Keratinocyte (primary cell): ENCODE measurements around the gene ATCAY. TPM values are rescaled to one million over a fixed set of nuclear protein-coding genes. Genes with fewer than 3 reads are reported as not detected.
A peak's percentile ranks its signal among the peaks of the same experiment; 100 is the strongest.

Experiments used
- DNase-seq: peaks from one replicate; pipeline ENCODE4 v3.0.0-alpha.2; 2011; ENCODE audit warnings: low read depth, missing footprints, low spot score
- FAIRE-seq: peaks from 2 replicates; lab custom pipeline; 2011; peaks lifted over from hg19 to GRCh38; lab: Jason Lieb, UNC
- H2AFZ ChIP-seq: 2 replicates; pipeline ENCODE4 v1.6.0; 2012; ENCODE audit warnings: low read length, control low read depth, inconsistent platforms; ENCODE audit not compliant: control insufficient read depth
- H3K27ac ChIP-seq: 2 replicates; pipeline ENCODE4 v1.5.1; 2011; ENCODE audit warnings: low read length; ENCODE audit not compliant: control insufficient read depth, insufficient read depth
- H3K27me3 ChIP-seq: 3 replicates; pipeline ENCODE4 v1.6.0; 2011; ENCODE audit warnings: low read length; ENCODE audit not compliant: control insufficient read depth, insufficient read depth; ENCODE audit errors: extremely low read depth
- H3K36me3 ChIP-seq, 2 experiments: 2 replicates in 1 of 2; 3 replicates in 1 of 2; pipeline ENCODE4 v1.5.1; 2011; ENCODE audit warnings: low read length in 2 of 2, mild to moderate bottlenecking in 1 of 2; ENCODE audit not compliant: control insufficient read depth in 2 of 2, insufficient read depth in 2 of 2; ENCODE audit errors: extremely low read depth in 1 of 2
- H3K4me1 ChIP-seq: 3 replicates; pipeline ENCODE4 v1.5.1; 2011; ENCODE audit warnings: low read length; ENCODE audit not compliant: control insufficient read depth, insufficient read depth; ENCODE audit errors: extremely low read depth
- H3K4me2 ChIP-seq: 3 replicates; pipeline ENCODE4 v1.6.0; 2011; ENCODE audit warnings: low read depth, low read length; ENCODE audit not compliant: control insufficient read depth, insufficient read depth; ENCODE audit errors: extremely low read depth
- H3K4me3 ChIP-seq, 3 experiments: fragments of 200-600 bp in 1 of 3; sonication (generic) in 1 of 3; 2 replicates in 2 of 3; 3 replicates in 1 of 3; pipeline ENCODE4 v1.5.1; 2011 to 2016; ENCODE audit warnings: low read length in 3 of 3, mild to moderate bottlenecking in 3 of 3, control low read depth in 2 of 3, inconsistent platforms in 1 of 3, low read depth in 1 of 3, mixed read lengths in 1 of 3, mixed run types in 1 of 3, moderate library complexity in 1 of 3; ENCODE audit not compliant: control insufficient read depth in 2 of 3, insufficient read depth in 2 of 3; ENCODE audit errors: extremely low read depth in 1 of 3
- H3K79me2 ChIP-seq: 2 replicates; pipeline ENCODE4 v1.6.0; 2012; ENCODE audit warnings: low read length; ENCODE audit not compliant: control insufficient read depth, insufficient read depth
- H3K9ac ChIP-seq: 3 replicates; pipeline ENCODE4 v1.6.0; 2011; ENCODE audit warnings: low read length; ENCODE audit not compliant: control insufficient read depth, insufficient read depth; ENCODE audit errors: extremely low read depth
- H3K9me1 ChIP-seq: 3 replicates; pipeline ENCODE4 v1.6.0; 2011; ENCODE audit warnings: low read length; ENCODE audit not compliant: control insufficient read depth, insufficient read depth; ENCODE audit errors: extremely low read depth
- H3K9me3 ChIP-seq: 2 replicates; pipeline ENCODE4 v1.5.1; 2012; ENCODE audit warnings: low read depth, low read length; ENCODE audit not compliant: control insufficient read depth
- H4K20me1 ChIP-seq: 3 replicates; pipeline ENCODE4 v1.6.0; 2011; ENCODE audit warnings: low read length; ENCODE audit not compliant: control insufficient read depth, insufficient read depth; ENCODE audit errors: extremely low read depth
- EZH2 ChIP-seq: IDR thresholded peaks from one replicate; pipeline ENCODE4 v1.6.1; 2012; ENCODE audit warnings: inconsistent platforms, mild to moderate bottlenecking, low read length, moderate library complexity
- dilution Hi-C: fragments of 300-500 bp; cut with MboI; formaldehyde crosslinking; loops from one replicate; pipeline ENCODE4 v1.7.0; 2020; ENCODE audit warnings: low sequenced_read_pairs; ENCODE audit not compliant: extremely low pct_ligation_motif_present
- polyA plus RNA-seq, 5 experiments: library from polyadenylated mRNA; depleted of rRNA in 3 of 5; stranded (reverse) in 3 of 5; stranded (forward) in 1 of 5; unstranded in 1 of 5; fragments of >200 nt; gene quantifications; 1 replicate in 1 of 5; 2 replicates in 3 of 5; 3 replicates in 1 of 5; pipeline versions ENCODE4 v1.2.1 to v1.2.3, GENCODE V29; 2011 to 2012; ENCODE audit warnings: missing spikeins in 2 of 5, low read depth in 1 of 5, low replicate concordance in 1 of 5
- TF ChIP-seq, protein P1 (sequence below), 3 experiments: IDR thresholded peaks in 1 of 3; conservative IDR thresholded peaks in 1 of 3; optimal IDR thresholded peaks in 1 of 3; 2 replicates in 2 of 3; 3 replicates in 1 of 3; pipeline versions ENCODE3 to v1.5.1; 2011; ENCODE audit warnings: low read length in 3 of 3, mild to moderate bottlenecking in 3 of 3, moderate library complexity in 2 of 3, control low read depth in 1 of 3, inconsistent platforms in 1 of 3; ENCODE audit not compliant: insufficient read depth in 2 of 3; ENCODE audit errors: extremely low read depth in 1 of 3

Gene ATCAY
- polyA plus RNA-seq, 1 donor (not counting 4 experiments of a cell fraction or from before 2014, with no cell fraction given): not detected

DNA sequence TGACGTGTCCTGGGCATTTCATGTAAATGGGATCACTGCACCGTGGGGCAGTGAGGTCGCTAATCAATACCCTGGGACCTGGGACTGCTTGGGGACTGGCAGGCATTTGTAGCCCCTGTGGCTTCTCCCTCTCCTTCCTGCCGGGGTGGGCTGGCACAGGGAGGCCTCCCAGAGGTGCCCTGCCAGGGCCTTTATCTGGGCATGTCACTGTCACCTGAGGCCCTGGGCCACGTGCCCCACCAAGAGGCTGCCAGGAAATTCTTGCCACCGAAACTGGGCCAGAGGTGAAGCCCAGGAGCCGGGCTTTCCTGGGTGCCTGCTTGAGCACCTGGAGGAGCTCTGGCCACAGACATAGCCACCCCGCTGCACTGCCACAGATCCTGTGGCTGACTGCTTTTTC lies 50.6 kb downstream of the ATCAY start:
- Histone ChIP-seq H3K27ac (no peak overlapping the region), H3K79me2 (no peaks in the 10 kb centered on the region), H3K9ac (no peak overlapping the region), H3K9me1 (no peaks in the 10 kb centered on the region), H3K36me3 (no peaks in the 10 kb centered on the region), H2AFZ (no peak overlapping the region), H3K4me3 (no peak overlapping the region), H3K9me3 (no peaks in the 10 kb centered on the region), H4K20me1 (no peaks in the 10 kb centered on the region), H3K4me1 (no peaks in the 10 kb centered on the region), H3K27me3 (peaks cover 27% of the 10 kb centered on the region), H3K4me2 (no peak overlapping the region)
- no peak for TF ChIP-seq EZH2
- TF ChIP-seq, protein P1, sequence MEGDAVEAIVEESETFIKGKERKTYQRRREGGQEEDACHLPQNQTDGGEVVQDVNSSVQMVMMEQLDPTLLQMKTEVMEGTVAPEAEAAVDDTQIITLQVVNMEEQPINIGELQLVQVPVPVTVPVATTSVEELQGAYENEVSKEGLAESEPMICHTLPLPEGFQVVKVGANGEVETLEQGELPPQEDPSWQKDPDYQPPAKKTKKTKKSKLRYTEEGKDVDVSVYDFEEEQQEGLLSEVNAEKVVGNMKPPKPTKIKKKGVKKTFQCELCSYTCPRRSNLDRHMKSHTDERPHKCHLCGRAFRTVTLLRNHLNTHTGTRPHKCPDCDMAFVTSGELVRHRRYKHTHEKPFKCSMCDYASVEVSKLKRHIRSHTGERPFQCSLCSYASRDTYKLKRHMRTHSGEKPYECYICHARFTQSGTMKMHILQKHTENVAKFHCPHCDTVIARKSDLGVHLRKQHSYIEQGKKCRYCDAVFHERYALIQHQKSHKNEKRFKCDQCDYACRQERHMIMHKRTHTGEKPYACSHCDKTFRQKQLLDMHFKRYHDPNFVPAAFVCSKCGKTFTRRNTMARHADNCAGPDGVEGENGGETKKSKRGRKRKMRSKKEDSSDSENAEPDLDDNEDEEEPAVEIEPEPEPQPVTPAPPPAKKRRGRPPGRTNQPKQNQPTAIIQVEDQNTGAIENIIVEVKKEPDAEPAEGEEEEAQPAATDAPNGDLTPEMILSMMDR (optimal IDR thresholded peaks at IDR 0.05 in 1 of 3, IDR thresholded peaks at IDR 0.05 in 1 of 3, conservative IDR thresholded peaks at IDR 0.05 in 1 of 3; ENCODE audit: extremely low read depth in 1 of 3, insufficient read depth in 2 of 3, low read length in 3 of 3): no peak
- DNase-seq: no peak
- dilution Hi-C loops: no loop called here
- FAIRE-seq: no peak

DNA sequence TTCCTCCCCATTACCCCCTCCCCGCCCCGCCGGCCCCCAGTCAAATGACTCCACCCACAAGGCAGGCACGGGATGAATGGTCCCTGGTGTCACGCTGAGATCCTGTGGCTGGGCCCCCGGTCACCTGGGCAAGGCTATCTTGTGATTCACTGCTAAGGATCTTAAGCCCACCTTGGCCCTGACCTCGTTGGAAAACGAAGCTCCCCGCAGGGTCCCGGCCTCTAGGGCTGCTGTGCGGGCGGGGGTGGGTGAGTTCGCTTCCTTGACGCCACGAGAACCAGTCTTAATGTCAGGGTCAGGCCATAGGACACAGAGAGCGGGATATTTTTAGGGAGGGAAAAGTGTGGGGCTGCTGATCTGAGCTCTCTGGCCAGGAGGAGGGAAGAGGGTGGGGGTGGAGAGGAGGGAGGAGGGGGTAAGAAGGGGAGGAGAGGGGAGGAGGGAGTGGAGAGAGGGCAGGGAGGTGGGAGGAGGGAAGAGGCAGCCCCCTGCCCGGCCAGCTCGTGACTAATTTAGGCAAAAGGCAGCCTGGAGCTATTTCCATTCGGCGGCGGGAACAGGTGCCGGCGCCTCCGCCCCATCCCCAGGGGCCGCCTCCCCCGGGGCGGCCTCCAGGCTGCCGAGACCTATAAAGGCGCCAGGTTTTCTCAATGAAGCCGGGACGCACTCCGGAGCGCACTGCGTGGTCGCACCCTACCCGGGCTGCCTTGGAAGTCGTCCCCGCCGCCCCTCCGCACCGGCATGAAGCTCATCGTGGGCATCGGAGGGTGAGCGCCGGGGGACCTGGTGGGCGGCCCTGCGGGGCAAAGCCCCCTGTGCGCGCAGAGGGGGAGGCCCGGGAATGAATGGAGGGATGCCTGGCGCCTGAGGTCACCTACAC lies 52.7 kb downstream of the ATCAY start, which contains the start of gene NMRK2:
TSS of gene NMRK2 (plus strand) at position 139 of the 880 bp plus-strand sequence. CDS start at position 742, 603 bp downstream.
- Histone ChIP-seq H3K27me3 (peaks cover 27% of the 10 kb centered on the region), H3K27ac (no peak within 1 kb of the TSS), H4K20me1 (no peaks in the 10 kb centered on the region), H3K9me1 (no peaks in the 10 kb centered on the region), H3K9ac (no peak within 1 kb of the TSS), H3K4me1 (no peaks in the 10 kb centered on the region), H3K4me2 (no peak within 1 kb of the TSS), H3K36me3 (no peaks in the 10 kb centered on the region), H3K9me3 (no peaks in the 10 kb centered on the region), H3K4me3 (no peak within 1 kb of the TSS), H3K79me2 (no peaks in the 10 kb centered on the region), H2AFZ (no peak within 1 kb of the TSS)
- peak; percentile 38 for TF ChIP-seq EZH2
- TF ChIP-seq, protein P1 (optimal IDR thresholded peaks at IDR 0.05 in 1 of 3, IDR thresholded peaks at IDR 0.05 in 1 of 3, conservative IDR thresholded peaks at IDR 0.05 in 1 of 3; ENCODE audit: extremely low read depth in 1 of 3, insufficient read depth in 2 of 3, low read length in 3 of 3): no peak
- DNase-seq: no peak
- dilution Hi-C loops: no loop called here
- FAIRE-seq: no peak
